Measurements from ENCODE around the gene SEPHS2.

- TF ChIP-seq, protein P1, sequence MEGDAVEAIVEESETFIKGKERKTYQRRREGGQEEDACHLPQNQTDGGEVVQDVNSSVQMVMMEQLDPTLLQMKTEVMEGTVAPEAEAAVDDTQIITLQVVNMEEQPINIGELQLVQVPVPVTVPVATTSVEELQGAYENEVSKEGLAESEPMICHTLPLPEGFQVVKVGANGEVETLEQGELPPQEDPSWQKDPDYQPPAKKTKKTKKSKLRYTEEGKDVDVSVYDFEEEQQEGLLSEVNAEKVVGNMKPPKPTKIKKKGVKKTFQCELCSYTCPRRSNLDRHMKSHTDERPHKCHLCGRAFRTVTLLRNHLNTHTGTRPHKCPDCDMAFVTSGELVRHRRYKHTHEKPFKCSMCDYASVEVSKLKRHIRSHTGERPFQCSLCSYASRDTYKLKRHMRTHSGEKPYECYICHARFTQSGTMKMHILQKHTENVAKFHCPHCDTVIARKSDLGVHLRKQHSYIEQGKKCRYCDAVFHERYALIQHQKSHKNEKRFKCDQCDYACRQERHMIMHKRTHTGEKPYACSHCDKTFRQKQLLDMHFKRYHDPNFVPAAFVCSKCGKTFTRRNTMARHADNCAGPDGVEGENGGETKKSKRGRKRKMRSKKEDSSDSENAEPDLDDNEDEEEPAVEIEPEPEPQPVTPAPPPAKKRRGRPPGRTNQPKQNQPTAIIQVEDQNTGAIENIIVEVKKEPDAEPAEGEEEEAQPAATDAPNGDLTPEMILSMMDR (IDR thresholded peaks at IDR 0.05), result no peak
- TF ChIP-seq ZFX (IDR thresholded peaks at IDR 0.05; ENCODE audit: borderline replicate concordance), result no peak
These were observed 28.4 kb upstream of the SEPHS2 start for GRCh38 chr16:30474074-30474452.
